Measurements from ENCODE around the gene AP1AR.

DNA sequence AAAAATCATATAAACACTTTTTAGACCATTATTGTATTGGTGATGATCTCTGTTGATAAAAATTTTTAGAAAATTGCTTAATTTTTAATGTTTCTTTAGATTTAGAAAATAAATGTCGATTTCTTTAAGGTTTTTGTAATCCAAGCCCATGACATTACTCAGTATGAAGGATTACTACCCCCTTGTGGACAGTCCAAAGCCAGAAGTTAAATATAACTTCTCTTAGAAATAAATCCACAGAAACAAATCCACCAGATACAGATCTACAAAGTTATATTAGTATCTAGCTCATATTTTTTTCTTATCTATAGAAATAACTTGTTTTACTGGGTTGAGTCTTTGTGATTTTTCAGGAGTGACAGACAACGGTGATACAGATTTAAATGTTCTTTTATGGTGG, 35.2 kb downstream of the AP1AR start:
- TF ChIP-seq, protein P1, sequence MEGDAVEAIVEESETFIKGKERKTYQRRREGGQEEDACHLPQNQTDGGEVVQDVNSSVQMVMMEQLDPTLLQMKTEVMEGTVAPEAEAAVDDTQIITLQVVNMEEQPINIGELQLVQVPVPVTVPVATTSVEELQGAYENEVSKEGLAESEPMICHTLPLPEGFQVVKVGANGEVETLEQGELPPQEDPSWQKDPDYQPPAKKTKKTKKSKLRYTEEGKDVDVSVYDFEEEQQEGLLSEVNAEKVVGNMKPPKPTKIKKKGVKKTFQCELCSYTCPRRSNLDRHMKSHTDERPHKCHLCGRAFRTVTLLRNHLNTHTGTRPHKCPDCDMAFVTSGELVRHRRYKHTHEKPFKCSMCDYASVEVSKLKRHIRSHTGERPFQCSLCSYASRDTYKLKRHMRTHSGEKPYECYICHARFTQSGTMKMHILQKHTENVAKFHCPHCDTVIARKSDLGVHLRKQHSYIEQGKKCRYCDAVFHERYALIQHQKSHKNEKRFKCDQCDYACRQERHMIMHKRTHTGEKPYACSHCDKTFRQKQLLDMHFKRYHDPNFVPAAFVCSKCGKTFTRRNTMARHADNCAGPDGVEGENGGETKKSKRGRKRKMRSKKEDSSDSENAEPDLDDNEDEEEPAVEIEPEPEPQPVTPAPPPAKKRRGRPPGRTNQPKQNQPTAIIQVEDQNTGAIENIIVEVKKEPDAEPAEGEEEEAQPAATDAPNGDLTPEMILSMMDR (IDR thresholded peaks at IDR 0.05) = peak in 3 of 6 experiments; percentile 30 to 42 (median 32)
- TF ChIP-seq POLR2A (IDR thresholded peaks at IDR 0.05) = no peak

All from Peyer's patch (tissue), 4 donors.